Activated CD4-positive, alpha-beta T cell treated with anti-CD3 and anti-CD28 coated beads, Interleukin-2, amount 50 U/mL, for 16 hours (primary cell): ENCODE measurements around the gene ZNF334.

ENCODE experiments used
- DNase-seq: peaks from one replicate; pipeline ENCODE4 v3.0.0-alpha.2; 2020

ZNF334 gene

GRCh38 chr20:46545077-46545826 is 31.9 kb upstream of the ZNF334 start:
- peak; percentile 92 for DNase-seq

- no peak for DNase-seq
These were observed 31.2 kb upstream of the ZNF334 start for GRCh38 chr20:46544576-46544975.

DNA sequence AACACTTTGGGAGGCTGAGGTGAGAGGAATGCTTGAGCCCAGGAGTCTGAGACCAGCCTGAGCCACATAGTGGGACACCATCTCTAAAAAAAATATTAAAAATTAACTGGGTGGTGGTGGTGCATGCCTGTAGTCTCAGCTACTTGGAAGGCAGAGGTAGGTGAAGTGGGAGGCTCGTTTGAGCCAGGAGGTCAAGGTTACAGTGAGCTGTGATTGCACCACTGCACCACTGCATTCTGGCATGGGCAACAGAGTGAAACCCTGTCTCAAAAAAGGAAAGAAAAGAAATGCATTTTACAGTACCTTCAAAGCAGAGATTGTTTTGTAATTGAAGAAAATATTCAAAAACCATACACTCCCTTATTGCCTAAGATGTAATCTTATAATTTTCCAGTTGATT is 30.6 kb upstream of the ZNF334 start:
- DNase-seq = no peak

DNA sequence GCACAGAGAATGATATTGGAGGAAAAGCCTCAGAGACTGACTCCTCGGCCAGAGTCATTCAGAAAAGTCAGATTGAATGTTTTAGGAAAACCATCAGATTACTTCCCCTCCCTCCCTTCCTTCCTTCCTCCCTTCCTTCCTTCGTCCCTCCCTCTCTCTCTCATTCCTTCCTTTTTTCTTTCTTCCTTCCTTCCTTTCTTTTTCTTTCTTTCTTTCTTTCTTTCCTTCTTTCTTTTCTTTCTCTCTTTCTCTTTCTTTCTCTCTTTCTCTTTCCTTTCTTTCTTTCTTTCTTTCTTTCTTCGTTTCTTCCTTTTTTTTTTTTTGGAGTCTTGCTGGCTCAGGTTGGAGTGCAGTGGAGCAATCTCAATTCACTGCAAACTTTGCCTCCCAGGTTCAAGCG is 29.7 kb upstream of the ZNF334 start:
- no peak for DNase-seq

- DNase-seq = no peak
These were observed 28.0 kb upstream of the ZNF334 start for GRCh38 chr20:46541229-46541935.

- no peak for DNase-seq
These were observed 25.8 kb upstream of the ZNF334 start for GRCh38 chr20:46539113-46539512.

- no peak for DNase-seq
These were observed 17.3 kb upstream of the ZNF334 start for GRCh38 chr20:46530640-46531039.

DNA sequence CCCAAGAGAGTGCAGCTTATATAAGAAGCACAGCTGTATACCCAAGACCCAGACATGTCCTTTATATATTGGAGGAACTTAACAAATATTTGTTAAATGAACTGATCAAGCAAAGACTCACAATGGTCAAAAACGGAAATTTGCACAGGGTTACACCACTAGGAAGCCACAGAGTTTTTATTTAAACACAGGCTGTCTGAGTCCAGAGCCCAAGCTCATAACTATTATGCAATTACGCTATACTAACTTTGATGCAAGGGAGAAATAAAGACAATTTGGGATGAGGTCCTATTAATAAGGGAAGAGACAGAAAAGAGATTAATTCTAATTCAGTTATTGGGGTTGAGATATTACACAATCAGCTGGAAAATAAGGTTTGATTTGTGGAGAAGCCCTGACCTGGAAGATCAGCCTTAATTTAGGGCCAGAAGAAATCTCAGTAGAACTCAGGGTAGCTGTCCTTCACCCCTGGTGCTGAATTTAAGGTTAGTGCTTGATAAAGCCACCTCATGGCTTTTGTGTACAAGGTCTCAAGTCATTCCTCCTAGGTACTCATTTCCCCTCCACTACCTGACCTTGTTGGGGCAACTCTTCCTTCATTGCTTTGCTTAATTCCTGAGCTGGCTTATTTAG is 10.5 kb upstream of the ZNF334 start:
- no peak for DNase-seq

DNA sequence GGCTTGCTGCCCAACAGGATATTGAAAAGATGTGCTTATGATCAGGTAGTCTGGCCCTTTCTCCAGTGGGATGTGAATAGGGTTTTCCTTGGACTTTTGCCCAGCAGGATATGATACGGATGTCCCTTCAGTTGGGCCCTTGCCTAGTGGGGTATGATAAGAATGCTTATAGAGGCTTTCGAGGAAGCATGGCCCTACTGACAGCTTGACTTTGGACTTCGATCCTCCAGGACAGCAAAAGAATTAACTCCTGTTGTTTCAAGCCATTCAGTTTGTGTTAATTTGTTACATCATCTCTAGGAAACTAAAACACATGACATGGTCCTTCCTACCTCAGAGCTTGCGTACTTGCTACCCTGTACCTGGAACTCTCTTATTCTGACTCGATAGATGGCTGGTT is 9.7 kb upstream of the ZNF334 start:
- no peak for DNase-seq

DNA sequence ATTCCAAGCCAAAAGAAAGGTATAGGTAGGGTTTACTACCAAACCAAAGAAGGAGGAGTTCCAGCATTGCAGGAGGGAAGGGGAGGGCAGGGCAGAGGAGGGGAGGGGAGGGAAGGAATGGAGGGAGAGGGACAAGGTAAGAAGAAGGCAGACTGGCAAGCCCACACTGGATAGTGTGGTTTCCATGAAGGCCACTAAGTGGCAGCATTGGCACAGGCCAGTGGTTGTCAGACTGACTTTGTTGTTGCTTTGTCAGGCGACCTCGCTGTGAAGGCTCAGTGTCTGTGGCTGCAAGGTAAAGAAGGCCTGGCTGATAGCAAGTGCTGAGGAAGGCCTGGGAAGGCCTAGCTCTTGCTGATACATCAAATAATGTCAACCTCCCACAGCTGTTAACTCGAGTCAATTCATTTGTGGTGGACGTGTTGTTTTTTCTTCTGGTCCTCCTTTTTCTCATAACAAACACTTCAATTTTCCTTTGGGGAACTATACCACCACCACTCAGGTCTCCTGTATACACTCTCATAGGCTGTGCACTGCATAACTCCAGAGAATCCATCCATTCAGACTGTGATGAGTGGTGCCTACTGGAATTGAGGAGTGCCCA is 7.7 kb upstream of the ZNF334 start:
- DNase-seq = peak; percentile 73

GRCh38 chr20:46520540-46520939 is 7.2 kb upstream of the ZNF334 start:
- no peak for DNase-seq

DNA sequence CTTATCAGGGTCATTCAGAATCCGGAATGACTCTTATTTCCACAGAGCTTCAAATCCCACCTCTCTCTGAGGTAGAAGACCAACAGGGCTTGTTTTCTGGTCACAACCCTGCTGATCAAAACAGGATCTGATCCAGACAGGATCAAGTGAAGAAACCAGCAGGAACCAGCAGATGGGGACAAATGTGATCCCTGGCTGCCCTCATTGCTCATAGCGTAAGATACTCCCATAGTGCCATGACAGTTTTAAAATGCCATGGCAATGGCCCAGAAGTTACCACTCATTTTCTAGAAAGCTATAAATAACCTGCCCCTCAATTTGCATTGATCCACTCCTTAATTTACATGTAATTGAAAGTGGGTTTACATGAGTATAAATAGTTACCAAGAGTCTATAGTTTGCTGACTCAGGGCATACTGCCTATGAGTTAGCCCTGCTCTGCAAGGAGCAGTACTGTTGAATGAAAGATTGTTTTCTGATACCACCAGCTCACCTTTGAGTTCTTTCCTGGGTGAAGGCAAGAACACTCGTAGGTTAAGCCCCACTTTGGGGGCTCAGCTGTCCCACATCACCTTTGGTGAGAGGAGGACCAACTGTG is 6.2 kb upstream of the ZNF334 start:
- no peak for DNase-seq

- no peak for DNase-seq
These were observed 3.8 kb downstream of the ZNF334 start for GRCh38 chr20:46509523-46509922.

DNA sequence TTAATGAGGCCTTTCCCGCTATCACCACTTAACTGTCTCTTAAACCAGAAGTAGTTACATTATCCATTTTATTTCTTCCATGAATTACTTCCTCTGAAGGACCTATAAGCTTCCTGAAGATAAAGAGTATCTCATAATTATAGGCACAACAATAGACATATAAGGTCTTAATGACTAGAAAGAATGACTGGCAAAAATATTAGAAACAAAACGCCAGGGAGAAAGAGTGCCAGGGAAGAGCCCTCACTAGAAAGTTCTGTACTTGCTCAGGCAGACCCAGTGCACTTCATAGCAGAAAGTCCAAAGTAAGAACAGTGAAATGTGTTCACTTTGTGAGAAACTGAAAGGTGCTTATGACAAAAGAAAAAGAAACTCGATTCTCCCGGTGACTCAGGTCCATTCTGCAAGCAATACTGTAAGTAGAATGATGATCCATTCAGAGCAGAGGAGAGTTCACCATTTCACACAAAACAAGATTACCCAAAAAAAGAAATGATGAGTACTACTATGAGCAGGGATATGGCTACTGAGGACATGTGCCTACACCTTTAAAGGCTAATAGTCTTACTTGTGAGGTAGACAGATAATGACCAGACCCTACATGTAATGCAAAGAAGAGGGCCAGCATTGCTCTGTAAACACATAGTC is 5.5 kb downstream of the ZNF334 start:
- peak; percentile 26 for DNase-seq

DNA sequence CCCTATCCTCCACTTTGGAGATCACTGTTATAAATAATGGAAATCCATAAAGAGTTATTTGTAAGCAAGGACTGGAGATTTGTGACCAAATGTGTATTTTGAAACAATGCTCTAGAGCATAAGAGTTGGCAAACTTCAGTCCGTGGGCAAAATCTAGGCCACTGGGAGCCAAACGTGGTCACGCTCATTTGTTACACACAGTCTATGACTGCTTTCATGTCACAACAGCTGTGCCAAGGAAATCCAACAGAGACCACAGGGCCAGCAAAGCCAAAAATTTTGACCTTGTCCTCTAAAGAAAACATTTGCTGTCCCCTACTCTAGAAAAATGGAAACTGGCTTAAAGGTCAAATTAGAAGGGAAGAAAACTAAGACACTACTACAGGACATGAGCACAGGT is 7.9 kb downstream of the ZNF334 start:
- no peak for DNase-seq

- no peak for DNase-seq
These were observed 11.4 kb downstream of the ZNF334 start for GRCh38 chr20:46501961-46502360.

GRCh38 chr20:46501337-46501942 is 11.9 kb downstream of the ZNF334 start:
- no peak for DNase-seq

DNA sequence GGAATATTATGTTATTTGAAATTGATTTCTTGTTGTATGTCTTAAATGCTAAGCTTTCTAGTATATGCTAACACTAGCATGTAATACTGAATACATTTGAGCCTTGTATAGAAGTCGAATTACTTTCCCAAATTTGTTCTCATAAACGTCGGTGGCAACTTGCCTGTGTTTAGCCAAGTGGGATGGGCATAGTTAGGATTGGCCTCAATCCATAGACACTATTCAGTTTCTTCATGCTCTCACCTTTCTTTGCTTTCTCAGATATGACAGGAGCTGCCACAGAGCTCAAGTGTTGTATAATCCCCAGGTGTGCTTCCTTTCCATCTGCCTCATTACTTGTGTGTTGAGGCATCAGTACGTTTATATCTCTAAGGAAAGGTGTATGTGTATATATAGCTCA is 19.3 kb downstream of the ZNF334 start:
- DNase-seq = no peak

GRCh38 chr20:46491354-46491753 is 22.0 kb downstream of the ZNF334 start:
- no peak for DNase-seq

DNA sequence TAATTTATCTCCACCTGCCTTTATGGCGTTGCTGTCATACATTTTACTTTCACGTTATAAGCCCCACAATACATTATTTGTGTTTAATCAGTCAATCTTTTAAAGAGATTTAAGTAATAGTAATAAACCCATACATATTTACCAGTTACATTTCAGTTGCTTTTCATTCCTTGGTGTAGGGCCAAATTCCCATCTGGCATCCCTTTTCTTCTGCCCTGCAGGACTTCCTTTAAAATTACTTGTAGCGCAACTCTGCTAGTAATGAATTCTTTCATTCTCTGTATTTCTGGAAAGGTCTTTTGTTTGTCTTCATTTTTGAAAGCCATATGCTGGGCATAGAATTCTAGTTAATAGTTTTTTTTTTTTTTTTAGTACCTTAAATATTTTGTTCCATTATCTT is 24.9 kb downstream of the ZNF334 start:
- DNase-seq = no peak

- no peak for DNase-seq
These were observed 25.7 kb downstream of the ZNF334 start for GRCh38 chr20:46487628-46488027.

- DNase-seq = no peak
These were observed 27.9 kb downstream of the ZNF334 start for GRCh38 chr20:46485431-46485830.
